Astrocyte of the cerebellum (primary cell): ENCODE measurements around the gene SLC9A1.

Source experiments
- DNase-seq: peaks from one replicate; pipeline ENCODE4 v3.0.0-alpha.2; 2011; ENCODE audit warnings: low read depth
- H3K4me3 ChIP-seq: 2 replicates; pipeline ENCODE4 v1.5.1; 2011; ENCODE audit warnings: mild to moderate bottlenecking, low read depth, low read length, moderate library complexity
- in situ Hi-C: cut with HindIII; loops from 2 replicates; pipeline ENCODE4 v1.10.0; 2017; ENCODE audit warnings: low sequenced_read_pairs
- TF ChIP-seq, protein P1 (sequence below): IDR thresholded peaks from 2 replicates; pipeline ENCODE4 v1.5.1; 2012; ENCODE audit warnings: low read length, low read depth, moderate library complexity, mild to moderate bottlenecking; ENCODE audit errors: missing control alignments

The SLC9A1 gene

GRCh38 chr1:27152004-27152828, 2.7 kb downstream of the SLC9A1 start:
- DNase-seq: no peak
- in situ Hi-C loops: no loop called here
- TF ChIP-seq, protein P1, sequence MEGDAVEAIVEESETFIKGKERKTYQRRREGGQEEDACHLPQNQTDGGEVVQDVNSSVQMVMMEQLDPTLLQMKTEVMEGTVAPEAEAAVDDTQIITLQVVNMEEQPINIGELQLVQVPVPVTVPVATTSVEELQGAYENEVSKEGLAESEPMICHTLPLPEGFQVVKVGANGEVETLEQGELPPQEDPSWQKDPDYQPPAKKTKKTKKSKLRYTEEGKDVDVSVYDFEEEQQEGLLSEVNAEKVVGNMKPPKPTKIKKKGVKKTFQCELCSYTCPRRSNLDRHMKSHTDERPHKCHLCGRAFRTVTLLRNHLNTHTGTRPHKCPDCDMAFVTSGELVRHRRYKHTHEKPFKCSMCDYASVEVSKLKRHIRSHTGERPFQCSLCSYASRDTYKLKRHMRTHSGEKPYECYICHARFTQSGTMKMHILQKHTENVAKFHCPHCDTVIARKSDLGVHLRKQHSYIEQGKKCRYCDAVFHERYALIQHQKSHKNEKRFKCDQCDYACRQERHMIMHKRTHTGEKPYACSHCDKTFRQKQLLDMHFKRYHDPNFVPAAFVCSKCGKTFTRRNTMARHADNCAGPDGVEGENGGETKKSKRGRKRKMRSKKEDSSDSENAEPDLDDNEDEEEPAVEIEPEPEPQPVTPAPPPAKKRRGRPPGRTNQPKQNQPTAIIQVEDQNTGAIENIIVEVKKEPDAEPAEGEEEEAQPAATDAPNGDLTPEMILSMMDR: no peak
- H3K4me3 ChIP-seq: peak overlapping the region; percentile 64

GRCh38 chr1:27150641-27151040, 4.3 kb downstream of the SLC9A1 start:
- DNase-seq: no peak
- TF ChIP-seq, protein P1: no peak
- in situ Hi-C loops: no loop called here
- H3K4me3 ChIP-seq: no peak overlapping the region

DNA sequence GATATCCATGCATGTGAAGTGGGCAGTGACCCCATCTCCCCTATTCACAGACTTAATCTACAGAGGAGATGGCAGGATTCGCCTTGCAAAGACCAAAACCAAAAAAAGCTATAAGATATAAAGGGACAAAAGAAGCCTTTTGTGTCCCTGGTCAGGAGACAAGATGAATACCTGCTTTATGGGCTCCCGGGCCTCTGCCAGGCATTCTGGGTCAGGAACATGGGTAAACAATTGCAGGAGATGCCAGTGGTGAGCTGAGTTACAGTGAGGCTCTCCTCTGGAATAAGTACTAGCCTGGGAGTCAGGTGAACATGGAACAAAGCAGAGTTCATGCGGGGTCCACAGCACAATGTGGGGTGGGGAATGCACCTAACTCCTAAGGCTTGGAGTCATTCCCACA, 4.7 kb downstream of the SLC9A1 start:
- no peak overlapping the region for H3K4me3 ChIP-seq
- no peak for DNase-seq
- in situ Hi-C loops: no loop called here
- TF ChIP-seq, protein P1: no peak

DNA sequence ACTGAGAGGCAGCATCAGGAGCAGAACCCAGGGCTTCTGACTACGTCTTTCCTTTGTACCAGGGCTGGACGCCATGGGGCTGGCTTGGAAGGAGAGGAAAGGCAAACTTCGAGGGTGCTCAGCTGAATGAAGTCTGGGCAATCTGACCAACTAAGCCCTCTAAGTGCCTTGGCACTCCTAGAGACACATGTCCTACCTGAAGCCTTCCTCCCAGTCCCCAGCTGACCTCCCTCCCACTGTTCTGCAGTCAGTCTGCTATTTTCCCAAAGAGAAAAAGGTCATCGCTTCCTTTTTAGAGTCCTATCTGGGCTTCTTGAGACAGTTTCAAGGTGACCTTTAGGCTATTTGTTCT, 5.2 kb downstream of the SLC9A1 start:
- TF ChIP-seq, protein P1: no peak
- in situ Hi-C loops: no loop called here
- DNase-seq: no peak
- no peak overlapping the region for H3K4me3 ChIP-seq

DNA sequence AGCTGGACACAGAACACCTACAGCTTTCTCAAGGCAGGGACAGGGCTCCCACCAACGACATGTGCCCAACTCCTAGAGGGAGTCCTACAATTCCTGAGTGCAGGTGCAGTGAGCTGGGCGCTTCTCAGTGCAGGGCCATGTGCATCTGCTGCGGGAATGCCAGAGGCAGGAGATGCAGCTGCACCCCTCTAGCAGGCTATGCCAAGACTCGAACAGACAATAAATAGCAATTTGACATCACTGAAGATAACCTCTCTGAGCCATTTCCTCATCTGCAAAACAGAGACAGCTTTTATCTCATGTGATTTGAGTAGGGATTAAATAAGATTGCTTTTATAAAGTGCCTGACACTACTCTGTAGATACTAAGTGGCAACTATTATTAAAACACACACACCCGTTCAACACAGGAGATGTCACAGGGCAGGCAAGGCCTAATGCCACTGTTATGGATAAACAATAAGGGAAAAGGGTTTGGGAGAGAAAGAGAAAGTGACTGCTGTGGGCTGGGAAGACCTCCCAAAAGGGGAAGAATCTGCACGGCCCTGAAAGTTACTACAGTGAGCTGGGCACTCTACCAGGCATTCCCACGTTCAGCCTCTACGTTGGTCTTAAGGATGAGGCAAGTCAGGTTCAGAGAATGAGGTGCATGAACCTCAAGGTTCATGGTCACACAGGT, 5.7 kb downstream of the SLC9A1 start:
- in situ Hi-C loops: no loop called here
- TF ChIP-seq, protein P1: no peak
- no peak for DNase-seq
- no peak overlapping the region for H3K4me3 ChIP-seq

DNA sequence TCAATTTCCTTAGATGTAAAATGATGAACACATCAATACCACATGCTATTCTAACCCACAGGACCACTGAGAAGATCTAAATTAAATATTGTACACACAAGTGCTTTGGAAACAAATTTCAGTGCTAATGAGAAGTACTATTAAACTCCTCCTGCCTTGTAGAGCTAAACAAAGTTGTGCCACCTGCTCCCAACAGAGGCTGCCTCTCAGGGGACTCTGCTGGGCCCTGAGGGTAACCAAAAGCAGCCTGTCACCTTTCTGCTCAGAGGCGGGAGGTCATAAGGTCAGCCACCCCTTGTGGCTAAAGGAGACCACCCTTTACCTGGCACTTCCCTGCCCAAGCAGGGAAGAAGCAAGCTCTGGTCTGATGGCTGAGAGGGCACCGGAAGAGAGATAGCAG, 6.3 kb downstream of the SLC9A1 start:
- in situ Hi-C loops: no loop called here
- TF ChIP-seq, protein P1: no peak
- H3K4me3 ChIP-seq: no peak overlapping the region
- DNase-seq: no peak
